ENCODE measurements around the gene MICU1. TPM values are rescaled to one million over a fixed set of nuclear protein-coding genes. Genes with fewer than 3 reads are reported as not detected.

MICU1 gene
- total and polyA plus RNA-seq, 10 of the 15 experiments (the other 5 are each of a cell fraction or from before 2014, with no cell fraction given), result 18.2 to 36.4 (median 22.2) TPM

- TF ChIP-seq NBN (IDR thresholded peaks at IDR 0.05) (0 out of 2 replicates have a peak, but pooled peaks have one; percentile 63), CBFB (IDR thresholded peaks at IDR 0.05; ENCODE audit: low read depth) (peak; percentile 43; the same call in 1 of the 2 replicates), FOXM1 (IDR thresholded peaks at IDR 0.05; ENCODE audit: low read depth, low read length) (peak; percentile 60; the same call in 1 of the 2 replicates), ATF7 (IDR thresholded peaks at IDR 0.05; ENCODE audit: low read depth) (peak; percentile 82), SREBF2 (IDR thresholded peaks at IDR 0.05; ENCODE audit: low read length) (no peak), JUNB (IDR thresholded peaks at IDR 0.05) (peak; percentile 71), ZBTB11 (CRISPR knock-in tag; IDR thresholded peaks at IDR 0.05) (no peak), RBBP5 (conservative IDR thresholded peaks at IDR 0.05) (no peak), SIX5 (IDR thresholded peaks at IDR 0.05; ENCODE audit: low read depth, low read length, severe bottlenecking) (no peak), ZNF384 (IDR thresholded peaks at IDR 0.05; ENCODE audit: borderline replicate concordance, low read depth, low read length) (peak; percentile 93), ETV6 (conservative IDR thresholded peaks at IDR 0.05 in 1 of 2, IDR thresholded peaks at IDR 0.05 in 1 of 2; ENCODE audit: borderline replicate concordance in 1 of 2, low read depth in 1 of 2) (peak in 1 of 2 experiments; percentile 9; a peak in 1 of 4 replicates), IKZF1 (conservative IDR thresholded peaks at IDR 0.05) (0 out of 2 replicates have a peak, but pooled peaks have one; percentile 21)
- TF ChIP-seq, protein P1, sequence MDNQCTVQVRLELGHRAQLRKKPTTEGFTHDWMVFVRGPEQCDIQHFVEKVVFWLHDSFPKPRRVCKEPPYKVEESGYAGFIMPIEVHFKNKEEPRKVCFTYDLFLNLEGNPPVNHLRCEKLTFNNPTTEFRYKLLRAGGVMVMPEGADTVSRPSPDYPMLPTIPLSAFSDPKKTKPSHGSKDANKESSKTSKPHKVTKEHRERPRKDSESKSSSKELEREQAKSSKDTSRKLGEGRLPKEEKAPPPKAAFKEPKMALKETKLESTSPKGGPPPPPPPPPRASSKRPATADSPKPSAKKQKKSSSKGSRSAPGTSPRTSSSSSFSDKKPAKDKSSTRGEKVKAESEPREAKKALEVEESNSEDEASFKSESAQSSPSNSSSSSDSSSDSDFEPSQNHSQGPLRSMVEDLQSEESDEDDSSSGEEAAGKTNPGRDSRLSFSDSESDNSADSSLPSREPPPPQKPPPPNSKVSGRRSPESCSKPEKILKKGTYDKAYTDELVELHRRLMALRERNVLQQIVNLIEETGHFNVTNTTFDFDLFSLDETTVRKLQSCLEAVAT (IDR thresholded peaks at IDR 0.05), result 0 out of 2 replicates have a peak, but pooled peaks have one; percentile 32
- TF ChIP-seq, protein P2, sequence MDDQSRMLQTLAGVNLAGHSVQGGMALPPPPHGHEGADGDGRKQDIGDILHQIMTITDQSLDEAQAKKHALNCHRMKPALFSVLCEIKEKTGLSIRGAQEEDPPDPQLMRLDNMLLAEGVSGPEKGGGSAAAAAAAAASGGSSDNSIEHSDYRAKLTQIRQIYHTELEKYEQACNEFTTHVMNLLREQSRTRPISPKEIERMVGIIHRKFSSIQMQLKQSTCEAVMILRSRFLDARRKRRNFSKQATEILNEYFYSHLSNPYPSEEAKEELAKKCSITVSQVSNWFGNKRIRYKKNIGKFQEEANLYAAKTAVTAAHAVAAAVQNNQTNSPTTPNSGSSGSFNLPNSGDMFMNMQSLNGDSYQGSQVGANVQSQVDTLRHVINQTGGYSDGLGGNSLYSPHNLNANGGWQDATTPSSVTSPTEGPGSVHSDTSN (IDR thresholded peaks at IDR 0.05; ENCODE audit: insufficient replicate concordance, low read depth, low read length), result no peak
These were observed 64.1 kb downstream of the MICU1 start (continued) for GRCh38 chr10:72561745-72562166.

Data from GM12878 (cell line).